Lower lobe of right lung (tissue), 2 donors: ENCODE measurements around the gene ELP6. TPM values are rescaled to one million over a fixed set of nuclear protein-coding genes. Genes with fewer than 3 reads are reported as not detected.
"Not testable (repeated sequence)": the region's sequence is repeated elsewhere in the genome, so short reads cannot be mapped to it uniquely, and the experiment has no call there.

Experiments
- ATAC-seq, 2 donors: fragments of 200-7000 bp; cut with Tn5 transposase; one replicate each; pipeline ENCODE4 v1.9.1; 2020 to 2022; ENCODE audit warnings: mild to moderate bottlenecking in 2 of 2, moderate library complexity in 2 of 2
- DNase-seq: peaks from one replicate; pipeline ENCODE4 v3.0.0-alpha.2; 2020
- H3K27ac ChIP-seq: fragments of 200-600 bp; one replicate; pipeline ENCODE4 v1.8.0; 2022
- H3K27me3 ChIP-seq: fragments of 200-600 bp; one replicate; pipeline ENCODE4 v1.8.0; 2022; ENCODE audit warnings: low read depth
- H3K36me3 ChIP-seq: fragments of 200-600 bp; one replicate; pipeline ENCODE4 v1.8.0; 2022; ENCODE audit warnings: mild to moderate bottlenecking
- H3K4me1 ChIP-seq: fragments of 200-600 bp; one replicate; pipeline ENCODE4 v1.8.0; 2022
- H3K4me3 ChIP-seq: fragments of 200-600 bp; one replicate; pipeline ENCODE4 v1.8.0; 2022; ENCODE audit warnings: mild to moderate bottlenecking
- H3K9me3 ChIP-seq: fragments of 200-600 bp; one replicate; pipeline ENCODE4 v1.8.0; 2022
- intact Hi-C: fragments of 100-400 bp; cut with DNase I; formaldehyde crosslinking; loops from one replicate; pipeline ENCODE4 v1.11.0; 2022
- total RNA-seq: library from RNA; stranded (reverse); fragmentation: NEBNext Ultra II Directional; extraction: Animal tissue kit (Norgen Biotek cat#: 25700); gene quantifications from one replicate; pipeline ENCODE4 v1.2.1, GENCODE V29; 2021
- TF ChIP-seq, protein P1 (sequence below): fragments of 200-600 bp; IDR thresholded peaks from one replicate; pipeline ENCODE4 v1.8.0; 2022; ENCODE audit warnings: antibody characterized with exemption, mild to moderate bottlenecking
- donor health status: DM: no; HTN: yes; CAD: no; lungs with severe emphysema.

The ELP6 gene
- total RNA-seq, 1 donor from 2014 or later: 18.8 TPM

DNA sequence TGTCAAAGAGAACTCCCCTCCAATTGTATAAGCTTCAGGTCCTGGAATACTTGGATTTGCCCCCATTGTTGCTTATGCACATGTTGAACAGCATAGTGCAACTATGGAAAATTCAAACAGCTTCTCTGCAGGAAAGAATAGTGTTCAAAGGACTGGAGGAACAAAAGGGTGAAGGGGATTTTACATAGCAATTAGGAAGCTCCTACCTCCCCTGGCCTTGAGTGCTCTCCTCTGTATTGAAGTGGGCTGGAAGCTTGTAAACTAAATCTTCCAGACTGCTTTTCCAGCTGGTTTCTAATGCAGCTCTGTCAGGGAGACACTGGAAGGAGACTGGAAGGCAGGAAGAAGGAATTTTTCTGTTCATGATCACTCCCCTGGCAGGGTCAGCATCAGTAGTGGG is 7.2 kb upstream of the ELP6 start:
- H3K27ac ChIP-seq: no peak overlapping the region
- DNase-seq (no peak), ATAC-seq (no peak)
- no peaks in the 10 kb centered on the region for H3K27me3 ChIP-seq
- no peak overlapping the region for H3K4me3 ChIP-seq
- H3K36me3 ChIP-seq: no peaks in the 10 kb centered on the region
- TF ChIP-seq, protein P1, sequence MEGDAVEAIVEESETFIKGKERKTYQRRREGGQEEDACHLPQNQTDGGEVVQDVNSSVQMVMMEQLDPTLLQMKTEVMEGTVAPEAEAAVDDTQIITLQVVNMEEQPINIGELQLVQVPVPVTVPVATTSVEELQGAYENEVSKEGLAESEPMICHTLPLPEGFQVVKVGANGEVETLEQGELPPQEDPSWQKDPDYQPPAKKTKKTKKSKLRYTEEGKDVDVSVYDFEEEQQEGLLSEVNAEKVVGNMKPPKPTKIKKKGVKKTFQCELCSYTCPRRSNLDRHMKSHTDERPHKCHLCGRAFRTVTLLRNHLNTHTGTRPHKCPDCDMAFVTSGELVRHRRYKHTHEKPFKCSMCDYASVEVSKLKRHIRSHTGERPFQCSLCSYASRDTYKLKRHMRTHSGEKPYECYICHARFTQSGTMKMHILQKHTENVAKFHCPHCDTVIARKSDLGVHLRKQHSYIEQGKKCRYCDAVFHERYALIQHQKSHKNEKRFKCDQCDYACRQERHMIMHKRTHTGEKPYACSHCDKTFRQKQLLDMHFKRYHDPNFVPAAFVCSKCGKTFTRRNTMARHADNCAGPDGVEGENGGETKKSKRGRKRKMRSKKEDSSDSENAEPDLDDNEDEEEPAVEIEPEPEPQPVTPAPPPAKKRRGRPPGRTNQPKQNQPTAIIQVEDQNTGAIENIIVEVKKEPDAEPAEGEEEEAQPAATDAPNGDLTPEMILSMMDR: no peak
- intact Hi-C loops: loop anchor here (10.0 kb wide), 1 partner anchor 284 kb away; the partner anchor contains the start of gene DHX30
- H3K4me1 ChIP-seq: peaks cover 5% of the 10 kb centered on the region
- H3K9me3 ChIP-seq: no peaks in the 10 kb centered on the region

DNA sequence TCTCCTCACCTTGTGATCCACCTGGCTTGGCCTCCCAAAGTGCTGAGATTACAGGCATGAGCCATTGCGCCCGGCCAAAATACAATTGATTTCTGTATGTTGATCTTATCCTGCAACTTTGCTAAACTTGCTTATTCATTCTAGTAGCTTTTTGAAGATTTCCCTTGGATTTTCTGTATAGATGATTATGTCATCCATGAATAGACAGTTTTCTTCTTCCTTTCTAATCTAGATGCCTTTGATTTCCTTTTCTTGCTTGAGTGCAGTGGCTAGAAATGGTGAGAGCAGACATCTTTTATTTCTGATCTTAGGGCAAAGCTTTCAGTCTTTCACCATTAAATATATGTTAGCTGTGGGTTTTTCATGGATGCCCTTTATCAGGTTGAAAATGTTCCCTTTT is 4.4 kb upstream of the ELP6 start:
- no peaks in the 10 kb centered on the region for H3K9me3 ChIP-seq
- TF ChIP-seq, protein P1: no peak
- ATAC-seq: no peak
- intact Hi-C loops: no loop called here
- DNase-seq: no peak
- H3K36me3 ChIP-seq: no peaks in the 10 kb centered on the region
- no peak overlapping the region for H3K27ac ChIP-seq
- H3K27me3 ChIP-seq: no peaks in the 10 kb centered on the region
- H3K4me1 ChIP-seq: peaks cover 14% of the 10 kb centered on the region
- H3K4me3 ChIP-seq: no peak overlapping the region

DNA sequence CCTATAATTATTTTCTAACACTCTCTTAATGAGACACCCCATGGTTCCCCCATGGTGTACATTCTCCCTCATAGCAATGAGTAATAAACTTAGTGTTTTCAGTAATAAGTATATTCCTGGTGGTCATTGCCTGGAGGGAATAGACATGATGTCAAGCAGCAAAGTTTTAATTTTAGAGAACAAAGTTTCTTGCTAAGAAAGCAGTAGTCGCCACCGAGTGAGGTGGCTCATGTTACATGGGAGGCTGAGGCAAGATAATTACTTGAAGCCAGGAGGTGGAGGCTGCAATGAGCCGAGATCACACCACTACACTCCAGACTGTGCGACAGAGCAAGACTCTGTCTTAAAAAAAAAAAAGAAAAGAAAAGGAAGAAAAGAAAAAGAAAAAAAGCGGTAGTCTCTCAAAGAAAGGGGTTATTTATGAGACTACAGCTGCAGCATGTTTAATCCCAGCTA is 2.4 kb upstream of the ELP6 start:
- intact Hi-C loops: no loop called here
- ATAC-seq: no peak
- no peaks in the 10 kb centered on the region for H3K9me3 ChIP-seq
- no peaks in the 10 kb centered on the region for H3K27me3 ChIP-seq
- TF ChIP-seq, protein P1: no peak
- peaks cover under 1% of the 10 kb centered on the region for H3K36me3 ChIP-seq
- DNase-seq: no peak
- H3K4me1 ChIP-seq: peaks cover 20% of the 10 kb centered on the region
- no peak overlapping the region for H3K27ac ChIP-seq
- no peak overlapping the region for H3K4me3 ChIP-seq

DNA sequence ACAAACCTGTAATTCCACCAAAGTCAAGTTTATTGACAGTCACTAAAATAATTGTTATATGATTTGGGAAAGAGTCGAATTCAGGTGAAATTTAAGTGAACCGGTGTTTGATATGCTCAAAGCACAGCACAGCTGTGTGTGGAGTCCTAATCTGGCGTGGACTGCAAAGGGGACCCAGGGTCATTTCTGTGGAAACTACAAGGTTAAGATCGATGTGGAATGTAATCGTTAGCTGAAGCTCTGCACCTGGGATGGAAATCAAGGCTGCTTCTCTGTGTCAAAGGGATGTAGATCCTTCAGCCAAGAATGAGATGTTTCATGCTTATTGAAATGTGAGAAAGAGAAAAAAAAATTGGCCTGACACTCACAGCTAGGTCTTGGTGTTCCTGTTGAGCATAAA is 1.6 kb upstream of the ELP6 start:
- no peaks in the 10 kb centered on the region for H3K27me3 ChIP-seq
- H3K27ac ChIP-seq: no peak overlapping the region
- intact Hi-C loops: no loop called here
- H3K4me3 ChIP-seq: no peak overlapping the region
- no peaks in the 10 kb centered on the region for H3K9me3 ChIP-seq
- TF ChIP-seq, protein P1: no peak
- DNase-seq (no peak), ATAC-seq (no peak)
- H3K36me3 ChIP-seq: peaks cover 8% of the 10 kb centered on the region
- peaks cover 20% of the 10 kb centered on the region for H3K4me1 ChIP-seq

DNA sequence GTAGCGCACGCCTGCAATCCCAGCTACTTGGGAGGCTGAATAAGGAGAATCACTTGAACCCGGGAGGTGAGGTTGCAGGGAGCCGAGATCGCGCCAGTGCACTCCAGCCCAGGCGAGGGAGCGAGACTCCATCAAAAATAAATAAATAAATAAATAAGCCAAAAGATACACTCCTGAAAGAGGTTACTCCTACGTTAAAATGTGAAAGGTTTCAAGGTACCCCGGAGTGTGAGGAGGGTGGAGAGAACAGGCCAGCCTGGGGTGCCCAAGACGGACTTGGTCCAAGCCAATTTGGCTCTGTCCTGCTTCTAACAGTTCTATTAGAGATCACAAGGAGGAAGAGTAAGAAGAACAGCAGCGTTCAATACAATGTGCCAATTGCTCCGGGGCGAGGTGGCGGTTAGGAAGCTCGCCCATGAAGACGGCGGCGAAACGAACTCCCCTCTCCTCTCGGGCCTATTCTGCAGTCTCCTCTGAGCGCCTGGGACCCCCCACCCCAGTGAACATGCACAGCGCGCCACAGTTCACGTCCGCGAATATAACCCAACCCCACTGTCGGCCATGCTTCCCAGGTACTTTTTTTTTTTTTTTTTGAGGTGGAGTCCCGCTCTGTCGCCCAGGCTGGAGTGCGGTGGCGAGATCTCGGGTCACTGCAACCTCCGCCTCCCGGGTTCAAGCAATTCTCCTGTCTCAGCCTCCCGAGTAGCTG is 942 bp downstream of the ELP6 start:
- H3K27ac ChIP-seq: peak overlapping the region; percentile 93
- ATAC-seq: peak; percentile 5 to 35
- DNase-seq: no peak
- intact Hi-C loops: no loop called here
- H3K27me3 ChIP-seq: no peaks in the 10 kb centered on the region
- H3K36me3 ChIP-seq: peaks cover 31% of the 10 kb centered on the region
- peak overlapping the region; percentile 75 for H3K4me3 ChIP-seq
- TF ChIP-seq, protein P1: no peak
- peaks cover 20% of the 10 kb centered on the region for H3K4me1 ChIP-seq
- no peaks in the 10 kb centered on the region for H3K9me3 ChIP-seq

DNA sequence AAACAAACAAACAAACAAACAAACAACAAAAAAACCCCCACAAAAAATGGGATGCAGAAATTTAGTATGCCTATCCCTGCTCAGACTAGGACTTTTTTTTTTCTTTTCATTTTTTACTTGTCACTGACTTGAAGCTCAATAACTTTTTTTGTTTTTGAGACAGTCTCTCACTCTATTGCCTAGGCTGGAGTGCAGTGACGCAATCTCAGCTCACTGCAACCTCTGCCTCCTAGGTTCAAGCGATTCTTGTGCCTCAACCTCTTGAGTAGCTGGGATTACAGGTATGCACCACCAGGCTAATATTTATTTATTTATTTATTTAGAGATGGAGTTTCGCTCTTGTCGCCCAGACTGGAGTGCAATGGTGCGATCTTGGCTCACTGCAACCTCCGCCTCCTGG is 8.2 kb downstream of the ELP6 start:
- H3K36me3 ChIP-seq: peaks cover 79% of the 10 kb centered on the region
- H3K27me3 ChIP-seq, H3K9me3 ChIP-seq, ATAC-seq, DNase-seq, H3K4me3 ChIP-seq, intact Hi-C loops, H3K4me1 ChIP-seq, H3K27ac ChIP-seq: not testable (repeated sequence)
